Right cardiac atrium (tissue), 5 donors: ENCODE results near the gene JMJD1C. TPM values are rescaled to one million over a fixed set of nuclear protein-coding genes. Genes with fewer than 3 reads are reported as not detected.

ENCODE experiments used
- ATAC-seq, 2 donors: fragments of 200-7000 bp; cut with Tn5 transposase; one replicate each; pipeline versions ENCODE4 v1.8.0 to v1.9.1; 2020; ENCODE audit warnings: moderate library complexity in 2 of 2, mild to moderate bottlenecking in 1 of 2
- DNase-seq, 3 donors: peaks; one replicate each; pipeline ENCODE4 v3.0.0-alpha.2; 2020
- H3K27ac ChIP-seq: one replicate; pipeline ENCODE4 v1.5.1; 2013; ENCODE audit warnings: mild to moderate bottlenecking, low read length, control low read depth, moderate library complexity
- H3K27me3 ChIP-seq: one replicate; pipeline ENCODE4 v1.6.1; 2013; ENCODE audit not compliant: control insufficient read depth, insufficient read depth
- H3K4me1 ChIP-seq: one replicate; pipeline ENCODE4 v1.6.1; 2013; ENCODE audit warnings: low read length; ENCODE audit not compliant: control insufficient read depth, insufficient read depth
- H3K4me3 ChIP-seq: one replicate; pipeline ENCODE4 v1.5.1; 2013; ENCODE audit warnings: low read length, control low read depth
- H3K9me3 ChIP-seq: one replicate; pipeline ENCODE4 v1.6.1; 2013; ENCODE audit warnings: low read length; ENCODE audit not compliant: control insufficient read depth
- WGBS: extraction: QIAGEN DNeasy Blood & Tissue Kit; methylation state at CpG from one replicate; pipeline ENCODE4 v1.1.7; 2013; 5-methylcytosine and 5-hydroxymethylcytosine counted together
- intact Hi-C, 4 donors: fragments of 100-400 bp; cut with DNase I; formaldehyde crosslinking; loops; one replicate each; pipeline versions ENCODE4 v1.11.0 to v1.14.0; 2022 to 2023
- polyA plus RNA-seq: library from polyadenylated mRNA; stranded (reverse); fragments of 200-250 nt; gene quantifications from one replicate; pipeline ENCODE4 v1.2.3, GENCODE V29; 2013
- total RNA-seq, 4 donors: library from RNA; stranded (reverse); fragmentation: NEBNext Ultra II Directional; extraction: Animal tissue kit (Norgen Biotek cat#: 25700); gene quantifications; one replicate each; pipeline ENCODE4 v1.2.1, GENCODE V29; 2021
- donor health status: healthy with polysubstance abuse.
- donor health status: DM: no; HTN: yes; CAD: no.
- donor health status: DM: no; HTN: no; CAD: no.
- donor health status: DM: no; HTN: yes; CAD: no; lungs with severe emphysema.
- donor health status: DM: yes; HTN: yes; CAD: no.

The JMJD1C gene
- total and polyA plus RNA-seq, 5 donors = 31.0 to 44.8 (median 43.1) TPM

- H3K27ac ChIP-seq = no peak overlapping the region
- WGBS = 9% methylated on average over 2 of the region's 2 CpGs
- ATAC-seq (no peak), DNase-seq (no peak)
- H3K27me3 ChIP-seq = no peaks in the 10 kb centered on the region
- H3K9me3 ChIP-seq = no peaks in the 10 kb centered on the region
- H3K4me3 ChIP-seq = peak overlapping the region; percentile 99
- intact Hi-C loops = no loop called here
- peaks cover 2% of the 10 kb centered on the region for H3K4me1 ChIP-seq
These were observed 200.0 kb downstream of the JMJD1C start for GRCh38 chr10:63265683-63266235.

GRCh38 chr10:63265222-63265617 lies 200.6 kb downstream of the JMJD1C start:
- peak overlapping the region; percentile 99 for H3K4me3 ChIP-seq
- no peaks in the 10 kb centered on the region for H3K9me3 ChIP-seq
- peak in 1 of 2 donors; percentile 30 for ATAC-seq
- no peak for DNase-seq
- intact Hi-C loops = no loop called here
- WGBS = 0% methylated on average over 5 of the region's 5 CpGs
- H3K27me3 ChIP-seq = no peaks in the 10 kb centered on the region
- H3K4me1 ChIP-seq = peaks cover 2% of the 10 kb centered on the region
- peak overlapping the region; percentile 27 for H3K27ac ChIP-seq

GRCh38 chr10:63264617-63265221 lies 201.1 kb downstream of the JMJD1C start:
- Histone ChIP-seq H3K4me3 (peak overlapping the region; percentile 99), H3K27me3 (no peaks in the 10 kb centered on the region), H3K27ac (peak overlapping the region; percentile 27), H3K4me1 (peaks cover 2% of the 10 kb centered on the region), H3K9me3 (no peaks in the 10 kb centered on the region)
- DNase-seq (no peak), ATAC-seq (no peak)
- intact Hi-C loops = no loop called here

GRCh38 chr10:63262430-63263073 lies 203.2 kb downstream of the JMJD1C start:
- H3K27me3 ChIP-seq = no peaks in the 10 kb centered on the region
- H3K4me3 ChIP-seq = no peak overlapping the region
- intact Hi-C loops = no loop called here
- WGBS = 60% methylated on average over 5 of the region's 5 CpGs
- DNase-seq (no peak), ATAC-seq (no peak)
- H3K4me1 ChIP-seq = peaks cover 2% of the 10 kb centered on the region
- H3K9me3 ChIP-seq = no peaks in the 10 kb centered on the region
- H3K27ac ChIP-seq = no peak overlapping the region

- peaks cover 2% of the 10 kb centered on the region for H3K4me1 ChIP-seq
- intact Hi-C loops = no loop called here
- H3K27me3 ChIP-seq = no peaks in the 10 kb centered on the region
- ATAC-seq = no peak
- no peaks in the 10 kb centered on the region for H3K9me3 ChIP-seq
- 83% methylated on average over 3 of the region's 3 CpGs for WGBS
- DNase-seq = no peak
- no peak overlapping the region for H3K27ac ChIP-seq
- no peak overlapping the region for H3K4me3 ChIP-seq
These were observed 204.3 kb downstream of the JMJD1C start for GRCh38 chr10:63261496-63261895.

- H3K9me3 ChIP-seq = no peaks in the 10 kb centered on the region
- no peak overlapping the region for H3K27ac ChIP-seq
- intact Hi-C loops = no loop called here
- no peak for DNase-seq
- H3K4me1 ChIP-seq = peaks cover 2% of the 10 kb centered on the region
- 73% methylated on average over 3 of the region's 3 CpGs for WGBS
- no peaks in the 10 kb centered on the region for H3K27me3 ChIP-seq
- H3K4me3 ChIP-seq = no peak overlapping the region
- no peak for ATAC-seq
These were observed 204.9 kb downstream of the JMJD1C start for GRCh38 chr10:63260860-63261251.

GRCh38 chr10:63260103-63260859 lies 205.5 kb downstream of the JMJD1C start:
- 95% methylated on average over 17 of the region's 17 CpGs for WGBS
- Histone ChIP-seq H3K27ac (no peak overlapping the region), H3K27me3 (no peaks in the 10 kb centered on the region), H3K4me3 (no peak overlapping the region), H3K9me3 (no peaks in the 10 kb centered on the region), H3K4me1 (peaks cover 2% of the 10 kb centered on the region)
- intact Hi-C loops = no loop called here
- ATAC-seq (no peak), DNase-seq (no peak)

GRCh38 chr10:63258920-63259678 lies 206.7 kb downstream of the JMJD1C start:
- no peak for DNase-seq
- 85% methylated on average over 2 of the region's 2 CpGs for WGBS
- Histone ChIP-seq H3K4me3 (no peak overlapping the region), H3K9me3 (no peaks in the 10 kb centered on the region), H3K27me3 (no peaks in the 10 kb centered on the region), H3K4me1 (peaks cover 6% of the 10 kb centered on the region), H3K27ac (no peak overlapping the region)
- intact Hi-C loops = loop anchor here in 1 of 4 donors (5.0 kb wide), 1 partner anchor 37 kb away; no protein-coding TSS in a partner anchor
- ATAC-seq = no peak

GRCh38 chr10:63257778-63258177 lies 208.0 kb downstream of the JMJD1C start:
- H3K27me3 ChIP-seq = no peaks in the 10 kb centered on the region
- ATAC-seq = no peak
- no peak for DNase-seq
- WGBS = 54% methylated on average over 2 of the region's 2 CpGs
- H3K27ac ChIP-seq = no peak overlapping the region
- H3K9me3 ChIP-seq = no peaks in the 10 kb centered on the region
- intact Hi-C loops = loop anchor here in 1 of 4 donors (5.0 kb wide), 1 partner anchor 35 kb away; no protein-coding TSS in a partner anchor
- H3K4me3 ChIP-seq = no peak overlapping the region
- H3K4me1 ChIP-seq = peaks cover 4% of the 10 kb centered on the region

GRCh38 chr10:63256009-63256773 lies 209.6 kb downstream of the JMJD1C start:
- no peaks in the 10 kb centered on the region for H3K9me3 ChIP-seq
- no peaks in the 10 kb centered on the region for H3K27me3 ChIP-seq
- no peak overlapping the region for H3K27ac ChIP-seq
- intact Hi-C loops = loop anchor here in 1 of 4 donors (5.0 kb wide), 1 partner anchor 34 kb away; no protein-coding TSS in a partner anchor
- 18% methylated on average over 3 of the region's 3 CpGs for WGBS
- DNase-seq = peak in 1 of 3 donors; percentile 51
- H3K4me3 ChIP-seq = no peak overlapping the region
- ATAC-seq = peak; percentile 77 to 84
- peaks cover 6% of the 10 kb centered on the region for H3K4me1 ChIP-seq
